WTC11 (cell line): Measurements from ENCODE around the gene KPNA4. TPM values are rescaled to one million over a fixed set of nuclear protein-coding genes. Genes with fewer than 3 reads are reported as not detected.

Experiments
- ATAC-seq: fragments of 200-7000 bp; cut with Tn5 transposase; 2 replicates; pipeline ENCODE4 v1.10.0; 2021; ENCODE audit warnings: mild to moderate bottlenecking, moderate library complexity
- CTCF ChIA-PET: fragments of 300-600 bp; sonication (Branson Sonifier 250); formaldehyde crosslinking; loops from one replicate; lab custom pipeline; 2021; ENCODE audit warnings: antibody characterized with exemption; lab: Charles Lee
- POLR2A ChIA-PET: fragments of 350-600 bp; sonication (Branson Sonifier 250); formaldehyde crosslinking; loops from one replicate; lab custom pipeline; 2021; ENCODE audit warnings: antibody characterized with exemption; lab: Charles Lee
- DNase-seq: peaks from one replicate; pipeline ENCODE4 v3.0.0; 2021; ENCODE audit warnings: low spot score
- H3K27ac Mint-ChIP-seq: 2 replicates; pipeline ENCODE4 v1.8.0; 2021; ENCODE audit warnings: mixed read lengths
- H3K27me3 Mint-ChIP-seq: 2 replicates; pipeline ENCODE4 v1.8.0; 2021; ENCODE audit warnings: low read depth, mild to moderate bottlenecking, moderate library complexity, mixed read lengths
- H3K36me3 Mint-ChIP-seq: 2 replicates; pipeline ENCODE4 v1.8.0; 2021; ENCODE audit warnings: mixed read lengths
- H3K4me1 Mint-ChIP-seq: 2 replicates; pipeline ENCODE4 v1.8.0; 2022; ENCODE audit warnings: mixed read lengths
- H3K4me3 Mint-ChIP-seq: 2 replicates; pipeline ENCODE4 v1.8.0; 2021; ENCODE audit warnings: mild to moderate bottlenecking, moderate library complexity, mixed read lengths
- H3K9me3 Mint-ChIP-seq: 2 replicates; pipeline ENCODE4 v1.8.0; 2021; ENCODE audit warnings: mixed read lengths
- AR ChIP-seq: fragments of 250-450 bp; sonication (Bioruptor Pico); IDR thresholded peaks from 2 replicates; pipeline ENCODE4 v1.9.0; 2021; ENCODE audit warnings: mild to moderate bottlenecking
- E2F5 ChIP-seq: sonication (generic); formaldehyde crosslinking; IDR thresholded peaks from 2 replicates; pipeline ENCODE4 v1.8.1; 2022; ENCODE audit warnings: mild to moderate bottlenecking, moderate library complexity, missing genetic modification reagents
- FOXP1 ChIP-seq: sonication (generic); formaldehyde crosslinking; IDR thresholded peaks from 2 replicates; pipeline ENCODE4 v1.8.0; 2022; ENCODE audit warnings: missing genetic modification reagents, mild to moderate bottlenecking, moderate library complexity, borderline replicate concordance
- FOXP4 ChIP-seq: sonication (generic); formaldehyde crosslinking; IDR thresholded peaks from 2 replicates; pipeline ENCODE4 v1.8.0; 2022; ENCODE audit warnings: mild to moderate bottlenecking, missing genetic modification reagents
- IRF2 ChIP-seq: sonication (generic); formaldehyde crosslinking; IDR thresholded peaks from 2 replicates; pipeline ENCODE4 v1.8.0; 2022; ENCODE audit warnings: low read depth, missing genetic modification reagents, borderline replicate concordance
- NFYB ChIP-seq: sonication (generic); formaldehyde crosslinking; conservative IDR thresholded peaks from 2 replicates; pipeline ENCODE4 v1.8.0; 2022; ENCODE audit warnings: low read depth, missing genetic modification reagents
- NR2C2 ChIP-seq: sonication (generic); formaldehyde crosslinking; IDR thresholded peaks from 2 replicates; pipeline ENCODE4 v1.8.0; 2022; ENCODE audit warnings: mild to moderate bottlenecking, missing genetic modification reagents
- PRRX2 ChIP-seq: fragments of 250-450 bp; sonication (Bioruptor Pico); IDR thresholded peaks from 2 replicates; pipeline ENCODE4 v1.8.0; 2021; ENCODE audit warnings: mild to moderate bottlenecking
- SOX15 ChIP-seq: fragments of 250-450 bp; sonication (Bioruptor Pico); IDR thresholded peaks from 2 replicates; pipeline ENCODE4 v1.9.0; 2021; ENCODE audit warnings: mild to moderate bottlenecking
- ZNF263 ChIP-seq: sonication (generic); formaldehyde crosslinking; IDR thresholded peaks from 2 replicates; pipeline ENCODE4 v1.8.1; 2022; ENCODE audit warnings: low read depth, mild to moderate bottlenecking, moderate library complexity, missing genetic modification reagents
- ZNF396 ChIP-seq: fragments of 250-450 bp; sonication (Bioruptor Pico); IDR thresholded peaks from 2 replicates; pipeline ENCODE4 v1.8.0; 2021; ENCODE audit warnings: mild to moderate bottlenecking, moderate library complexity, borderline replicate concordance
- ZNF512 ChIP-seq: sonication (generic); formaldehyde crosslinking; IDR thresholded peaks from 2 replicates; pipeline ENCODE4 v1.8.1; 2022; ENCODE audit warnings: missing genetic modification reagents, borderline replicate concordance
- ZNF532 ChIP-seq: fragments of 250-450 bp; sonication (Bioruptor Pico); IDR thresholded peaks from 2 replicates; pipeline ENCODE4 v1.9.0; 2021; ENCODE audit warnings: mild to moderate bottlenecking, borderline replicate concordance
- total RNA-seq: library from RNA; stranded (reverse); gene quantifications from 3 replicates; pipeline ENCODE4 v1.2.3, GENCODE V29; 2021

Gene KPNA4
- total RNA-seq, 1 experiment from 2014 or later: 52.2 TPM

- no peak for TF ChIP-seq IRF2
- TF ChIP-seq ZNF532 (CRISPR knock-in tag): no peak
- no peak for TF ChIP-seq ZNF512 (CRISPR knock-in tag)
- TF ChIP-seq E2F5 (CRISPR knock-in tag): no peak
These were observed 47.2 kb upstream of the KPNA4 start (continued) for GRCh38 chr3:160612386-160613075.

- Mint-ChIP-seq H3K27me3 (no peaks in the 10 kb centered on the region), H3K9me3 (no peaks in the 10 kb centered on the region), H3K27ac (no peak overlapping the region), H3K4me1 (no peaks in the 10 kb centered on the region), H3K36me3 (no peaks in the 10 kb centered on the region), H3K4me3 (no peak overlapping the region)
- ChIA-PET CTCF (no interaction called here), POLR2A (no interaction called here)
- no peak for TF ChIP-seq AR
- no peak for TF ChIP-seq ZNF532 (CRISPR knock-in tag)
- TF ChIP-seq FOXP1: no peak
- TF ChIP-seq NR2C2 (CRISPR knock-in tag): no peak
- no peak for TF ChIP-seq ZNF512 (CRISPR knock-in tag)
- TF ChIP-seq NFYB: no peak
- no peak for TF ChIP-seq SOX15 (CRISPR knock-in tag)
- TF ChIP-seq PRRX2 (CRISPR knock-in tag): no peak
- no peak for TF ChIP-seq ZNF396 (CRISPR knock-in tag)
- TF ChIP-seq IRF2: no peak
- no peak for TF ChIP-seq ZNF263 (CRISPR knock-in tag)
- TF ChIP-seq FOXP4 (CRISPR knock-in tag): no peak
- DNase-seq (no peak), ATAC-seq (no peak)
These were observed 45.8 kb upstream of the KPNA4 start for GRCh38 chr3:160611141-160611540.
